BJ (cell line): ENCODE measurements around the gene RUNX1. TPM values are rescaled to one million over a fixed set of nuclear protein-coding genes. Genes with fewer than 3 reads are reported as not detected.

Experiments
- CTCF ChIA-PET: fragments of 350-600 bp; formaldehyde crosslinking; extraction: SDS; loops from one replicate; lab custom pipeline; 2021; ENCODE audit warnings: antibody characterized with exemption, inconsistent platforms; lab: Yijun Ruan, JAX
- POLR2A ChIA-PET: fragments of 300-600 bp; sonication (Branson Sonifier 250); formaldehyde crosslinking; extraction: SDS; loops from one replicate; lab custom pipeline; 2021; ENCODE audit warnings: antibody characterized with exemption; lab: Charles Lee
- DNase-seq: peaks from one replicate; pipeline ENCODE4 v3.0.0-alpha.2; 2011; ENCODE audit warnings: low read depth
- H3K27me3 ChIP-seq: 2 replicates; pipeline ENCODE4 v1.6.0; 2011; ENCODE audit warnings: low read length; ENCODE audit not compliant: control insufficient read depth, insufficient read depth
- H3K36me3 ChIP-seq: 2 replicates; pipeline ENCODE4 v1.5.1; 2011; ENCODE audit warnings: low read length; ENCODE audit not compliant: control insufficient read depth, insufficient read depth
- H3K4me3 ChIP-seq: 2 replicates; pipeline ENCODE4 v1.5.1; 2011; ENCODE audit warnings: low read depth, mild to moderate bottlenecking, control low read depth, low read length
- CTCF ChIP-seq: IDR thresholded peaks from 2 replicates; pipeline ENCODE4 v1.5.1; 2011; ENCODE audit warnings: low read depth, mild to moderate bottlenecking, control low read depth, inconsistent platforms, low read length, moderate library complexity; ENCODE audit not compliant: insufficient read depth
- polyA plus RNA-seq: library from polyadenylated mRNA; depleted of rRNA; stranded (reverse); fragments of >200 nt; gene quantifications from 2 replicates; pipeline ENCODE4 v1.2.3, GENCODE V29; 2011

Gene RUNX1
- polyA plus RNA-seq, 1 experiment, result 36.1 TPM

- TF ChIP-seq CTCF, result no peak
- DNase-seq, result no peak
- no peak overlapping the region for H3K4me3 ChIP-seq
- no peaks in the 10 kb centered on the region for H3K36me3 ChIP-seq
- H3K27me3 ChIP-seq, result no peaks in the 10 kb centered on the region
- CTCF ChIA-PET, result interaction anchor here (1.0 to 2.9 kb wide), 2 partner anchors 11 to 18 kb away, joined by 3 to 9 read pairs; no protein-coding TSS in a partner anchor
- POLR2A ChIA-PET, result no interaction called here
These were observed 61.0 kb downstream of the RUNX1 start for GRCh38 chr21:34988139-34988538.

- no peak for TF ChIP-seq CTCF
- Histone ChIP-seq H3K36me3 (no peaks in the 10 kb centered on the region), H3K27me3 (no peaks in the 10 kb centered on the region), H3K4me3 (no peak overlapping the region)
- ChIA-PET POLR2A (no interaction called here), CTCF (interaction anchor here (1.0 to 2.9 kb wide), 2 partner anchors 11 to 17 kb away, joined by 3 to 9 read pairs; no protein-coding TSS in a partner anchor)
- no peak for DNase-seq
These were observed 61.5 kb downstream of the RUNX1 start for GRCh38 chr21:34987501-34988072.

- no peak overlapping the region for H3K4me3 ChIP-seq
- peak; percentile 54 for DNase-seq
- ChIA-PET POLR2A (no interaction called here), CTCF (interaction anchor here (2.9 kb wide), 1 partner anchor 12 kb away, joined by 9 read pairs; no protein-coding TSS in a partner anchor)
- no peaks in the 10 kb centered on the region for H3K36me3 ChIP-seq
- TF ChIP-seq CTCF, result 0 out of 2 replicates have a peak, but pooled peaks have one; percentile 20
- H3K27me3 ChIP-seq, result no peaks in the 10 kb centered on the region
These were observed 62.3 kb downstream of the RUNX1 start for GRCh38 chr21:34986561-34987500.

GRCh38 chr21:34984356-34985058 lies 64.6 kb downstream of the RUNX1 start:
- Histone ChIP-seq H3K4me3 (no peak overlapping the region), H3K36me3 (no peaks in the 10 kb centered on the region), H3K27me3 (no peaks in the 10 kb centered on the region)
- no peak for DNase-seq
- POLR2A ChIA-PET, result no interaction called here
- TF ChIP-seq CTCF, result no peak
- CTCF ChIA-PET, result interaction anchor here (0.5 kb wide), 1 partner anchor 14 kb away, joined by 3 read pairs; no protein-coding TSS in a partner anchor
